HG03060 (cell line): ENCODE data around the gene FAM234B.
"Not testable (repeated sequence)": the region's sequence is repeated elsewhere in the genome, so short reads cannot be mapped to it uniquely, and the experiment has no call there.

Experiments
- ATAC-seq: cut with Tn5 transposase; IDR thresholded peaks from one replicate; pipeline ENCODE4 v1.9.1; 2021; ENCODE audit warnings: low read depth, moderate number of reproducible peaks; ENCODE audit not compliant: unreplicated experiment

Gene FAM234B

GRCh38 chr12:13052421-13052820 lies 8.2 kb downstream of the FAM234B start:
- no peak for ATAC-seq

DNA sequence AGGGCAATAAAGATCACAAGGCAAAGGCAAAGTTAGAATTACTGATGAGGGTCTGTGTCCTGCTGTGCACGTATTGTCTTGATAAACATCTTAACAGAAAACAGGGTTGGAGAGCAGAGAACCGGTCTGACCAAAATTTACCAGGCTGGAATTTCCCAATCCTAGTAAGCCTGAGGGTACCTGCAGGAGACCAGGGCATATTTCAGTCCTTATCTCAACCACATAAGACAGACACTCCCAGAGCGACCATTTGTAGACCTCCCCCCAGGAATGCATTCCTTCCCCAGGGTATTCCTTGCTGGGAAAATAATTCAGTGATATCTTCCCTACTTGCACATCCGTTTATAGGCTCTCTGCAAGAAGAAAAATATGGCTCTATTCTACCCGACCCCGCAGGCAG lies 9.4 kb downstream of the FAM234B start:
- not testable (repeated sequence) for ATAC-seq

- no peak for ATAC-seq
Measured at GRCh38 chr12:13060581-13060980, 16.4 kb downstream of the FAM234B start.

- ATAC-seq, result no peak
Measured at GRCh38 chr12:13061377-13061776, 17.2 kb downstream of the FAM234B start.

DNA sequence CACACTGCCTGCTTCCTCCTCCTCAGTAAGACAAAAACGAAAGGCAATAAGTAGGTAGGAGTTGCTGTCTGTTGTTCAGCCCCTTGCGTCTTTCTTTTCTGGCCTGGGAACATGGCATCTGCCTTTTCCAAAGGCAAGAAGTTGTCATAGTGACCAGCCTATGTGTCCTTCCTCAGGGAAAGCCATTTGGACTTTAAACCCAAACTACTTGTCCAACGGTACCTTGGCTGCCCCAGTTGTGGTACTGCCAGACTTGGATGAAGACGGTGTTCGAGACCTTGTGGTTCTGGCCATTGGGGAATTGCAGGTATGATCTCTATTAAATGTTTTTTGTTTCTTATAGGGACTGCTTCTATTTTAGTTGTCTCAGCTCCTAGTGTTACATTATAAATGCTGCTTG lies 18.5 kb downstream of the FAM234B start:
- ATAC-seq, result no peak

DNA sequence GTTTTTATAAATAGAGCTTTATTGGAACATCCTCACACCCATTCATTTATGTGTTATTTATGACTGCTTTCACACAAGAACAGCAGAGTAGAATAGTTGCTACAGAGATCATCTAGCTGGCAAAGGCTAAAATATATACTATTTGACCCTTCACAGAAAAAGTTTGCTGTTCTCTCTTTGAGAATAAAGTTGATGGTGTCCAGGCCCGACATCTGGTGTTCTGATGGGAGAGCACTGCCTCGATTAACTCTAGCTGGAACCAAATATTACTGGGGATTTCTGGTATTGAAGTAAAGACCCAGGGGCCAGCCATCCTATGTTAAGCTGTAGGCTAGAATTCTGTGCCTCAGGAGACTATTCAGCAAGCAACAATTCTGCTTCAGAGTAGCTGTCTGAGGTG lies 21.8 kb downstream of the FAM234B start:
- no peak for ATAC-seq

DNA sequence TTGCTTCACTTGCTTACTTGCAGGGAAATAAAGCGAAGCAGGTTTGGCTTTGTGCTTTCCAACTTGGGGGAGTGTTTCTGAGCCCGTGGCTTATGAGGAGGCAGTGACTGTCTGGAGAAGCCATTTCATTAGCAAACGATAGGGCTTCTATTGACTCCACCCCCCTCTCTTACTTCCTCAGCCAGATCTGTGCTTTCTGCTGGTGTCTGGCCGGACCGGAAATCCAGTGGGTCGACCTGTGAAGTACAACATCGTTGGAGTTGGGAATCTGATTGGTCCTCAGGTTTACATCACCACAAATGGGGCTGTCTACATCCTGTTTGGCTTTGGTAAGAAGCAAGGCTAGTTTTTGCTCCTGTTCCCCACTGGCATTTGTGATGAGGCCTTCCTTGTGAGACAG lies 22.3 kb downstream of the FAM234B start:
- ATAC-seq, result no peak

GRCh38 chr12:13067322-13067721 lies 23.1 kb downstream of the FAM234B start:
- no peak for ATAC-seq

GRCh38 chr12:13069380-13069779 lies 25.2 kb downstream of the FAM234B start:
- ATAC-seq, result no peak

- ATAC-seq, result no peak
Measured at GRCh38 chr12:13071305-13072280, 27.4 kb downstream of the FAM234B start.

GRCh38 chr12:13073173-13073572 lies 29.0 kb downstream of the FAM234B start:
- ATAC-seq, result no peak

DNA sequence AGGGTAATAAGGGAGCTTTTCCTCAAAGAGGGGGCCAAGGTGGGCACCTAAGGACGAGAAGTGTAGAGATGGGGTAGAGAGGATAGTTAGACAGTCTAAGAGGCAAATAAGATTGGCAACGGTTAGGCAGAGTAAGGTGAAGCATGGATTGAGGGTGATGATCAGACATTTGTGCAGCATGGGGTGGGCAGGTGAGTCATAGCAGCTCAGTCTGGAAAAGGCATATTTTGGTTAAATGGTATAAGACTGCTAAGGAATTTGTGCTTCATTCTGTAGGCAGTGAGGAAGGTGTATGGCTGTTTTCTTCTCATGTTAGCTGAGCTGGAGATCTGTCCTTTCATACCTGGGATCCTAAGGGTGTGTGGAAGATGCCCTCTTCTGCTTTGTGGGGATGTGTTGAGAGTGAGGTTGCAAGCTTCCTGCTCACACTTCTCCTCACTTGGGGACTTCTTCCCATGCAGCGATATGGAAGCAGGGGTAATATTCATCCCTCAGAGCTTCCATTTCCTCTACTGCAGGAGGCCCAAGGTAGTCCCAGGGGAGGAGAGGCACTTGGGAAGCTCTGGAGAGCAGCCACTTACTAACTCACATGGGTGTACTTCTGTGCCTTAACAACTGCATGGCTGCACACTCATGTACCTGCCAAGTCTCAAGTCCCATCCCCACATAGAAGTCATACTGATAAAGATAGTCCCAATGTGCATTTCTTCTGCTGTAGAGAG lies 30.4 kb downstream of the FAM234B start:
- no peak for ATAC-seq

- no peak for ATAC-seq
Measured at GRCh38 chr12:13075118-13075480, 30.9 kb downstream of the FAM234B start.

GRCh38 chr12:13075786-13076570 lies 31.8 kb downstream of the FAM234B start:
- no peak for ATAC-seq

- no peak for ATAC-seq
Measured at GRCh38 chr12:13079440-13079906, 35.3 kb downstream of the FAM234B start.

DNA sequence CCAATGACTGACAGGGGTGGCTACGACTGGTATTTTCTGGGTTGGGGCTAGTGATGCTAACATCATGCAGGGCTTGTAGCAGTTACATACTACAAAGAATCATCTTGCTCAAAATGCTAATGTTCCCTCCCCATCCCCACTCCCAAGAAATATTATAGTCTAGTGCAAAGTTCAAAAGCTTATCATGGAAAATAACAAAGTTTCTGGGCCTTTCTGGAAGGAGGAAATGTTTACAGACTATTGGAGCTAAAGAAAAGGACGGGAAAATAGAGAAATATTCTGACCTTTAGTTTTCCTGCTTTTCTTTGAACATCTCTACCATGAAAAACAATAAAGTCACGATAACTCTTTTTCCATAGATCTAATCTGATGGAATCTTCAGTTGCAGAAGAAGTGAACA lies 36.1 kb downstream of the FAM234B start:
- no peak for ATAC-seq

GRCh38 chr12:13082861-13083260 lies 38.7 kb downstream of the FAM234B start:
- ATAC-seq, result no peak

DNA sequence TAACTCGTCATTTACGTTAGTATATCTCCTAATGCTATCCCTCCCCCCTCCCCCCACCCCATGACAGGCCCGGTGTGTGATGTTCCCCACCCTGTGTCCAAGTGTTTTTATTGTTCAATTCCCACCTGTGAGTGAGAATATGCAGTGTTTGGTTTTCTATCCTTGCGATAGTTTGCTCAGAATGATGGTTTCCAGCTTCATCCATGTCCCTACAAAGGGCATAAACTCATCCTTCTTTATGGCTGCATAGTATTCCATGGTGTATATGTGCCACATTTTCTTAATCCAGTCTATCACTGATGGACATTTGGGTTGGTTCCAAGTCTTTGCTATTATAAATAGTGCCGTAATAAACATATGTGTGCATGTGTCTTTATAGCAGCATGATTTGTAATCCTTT lies 39.5 kb downstream of the FAM234B start:
- ATAC-seq, result not testable (repeated sequence)

DNA sequence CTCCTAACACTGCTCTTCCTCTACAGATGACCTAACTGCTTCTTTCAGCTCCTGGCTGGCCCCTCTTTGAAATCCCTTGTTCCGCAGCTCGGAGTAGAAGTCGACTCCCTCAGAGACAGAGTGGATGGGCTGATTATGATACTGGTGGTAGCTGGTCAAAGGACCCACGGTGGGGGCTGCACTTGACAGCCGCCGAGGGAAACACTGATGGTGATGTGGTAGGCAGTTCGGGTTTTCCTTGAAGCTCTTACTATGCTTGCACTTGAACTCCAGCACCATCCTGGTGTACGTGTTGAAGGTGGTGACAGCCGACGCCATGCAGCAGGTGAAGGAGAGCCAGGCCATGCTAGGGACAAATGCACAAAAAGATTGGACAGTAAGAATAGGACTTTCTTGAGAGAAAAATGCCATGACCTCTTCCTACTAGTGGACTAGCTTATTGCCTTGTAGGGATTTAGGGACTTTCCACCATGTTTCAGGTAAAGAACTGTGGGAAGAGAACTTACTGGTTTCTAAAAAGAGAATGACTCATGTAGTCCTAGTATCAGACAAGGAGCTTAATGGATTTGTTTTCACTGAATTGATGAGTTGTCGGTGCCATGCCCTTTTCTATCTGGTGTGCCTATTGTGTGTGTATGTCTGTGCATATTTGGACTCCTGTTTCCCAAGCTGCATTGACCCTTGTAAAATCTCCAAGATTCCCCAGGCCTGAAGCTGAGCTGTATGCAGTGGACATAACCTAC lies 40.9 kb downstream of the FAM234B start:
- no peak for ATAC-seq
